ENCODE measurements around the gene KRTAP4-11.
"Not testable (repeated sequence)": the region's sequence is repeated elsewhere in the genome, so short reads cannot be mapped to it uniquely, and the experiment has no call there.

Gene KRTAP4-11

GRCh38 chr17:41149652-41149985 lies 31.4 kb upstream of the KRTAP4-11 start, which contains the start of gene KRTAP4-5:
KRTAP4-5 (minus strand) TSS chr17:41149825; CDS start chr17:41149767, 58 bp downstream.
- TF ChIP-seq, protein P1, sequence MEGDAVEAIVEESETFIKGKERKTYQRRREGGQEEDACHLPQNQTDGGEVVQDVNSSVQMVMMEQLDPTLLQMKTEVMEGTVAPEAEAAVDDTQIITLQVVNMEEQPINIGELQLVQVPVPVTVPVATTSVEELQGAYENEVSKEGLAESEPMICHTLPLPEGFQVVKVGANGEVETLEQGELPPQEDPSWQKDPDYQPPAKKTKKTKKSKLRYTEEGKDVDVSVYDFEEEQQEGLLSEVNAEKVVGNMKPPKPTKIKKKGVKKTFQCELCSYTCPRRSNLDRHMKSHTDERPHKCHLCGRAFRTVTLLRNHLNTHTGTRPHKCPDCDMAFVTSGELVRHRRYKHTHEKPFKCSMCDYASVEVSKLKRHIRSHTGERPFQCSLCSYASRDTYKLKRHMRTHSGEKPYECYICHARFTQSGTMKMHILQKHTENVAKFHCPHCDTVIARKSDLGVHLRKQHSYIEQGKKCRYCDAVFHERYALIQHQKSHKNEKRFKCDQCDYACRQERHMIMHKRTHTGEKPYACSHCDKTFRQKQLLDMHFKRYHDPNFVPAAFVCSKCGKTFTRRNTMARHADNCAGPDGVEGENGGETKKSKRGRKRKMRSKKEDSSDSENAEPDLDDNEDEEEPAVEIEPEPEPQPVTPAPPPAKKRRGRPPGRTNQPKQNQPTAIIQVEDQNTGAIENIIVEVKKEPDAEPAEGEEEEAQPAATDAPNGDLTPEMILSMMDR (IDR thresholded peaks at IDR 0.05; ENCODE audit: insufficient read depth, low read depth, low read length, missing control alignments), result no peak
- H3K4me3 ChIP-seq (ENCODE audit: low read length), result no peak within 1 kb of the TSS
- DNase-seq (ENCODE audit: low read depth), result no peak

DNA sequence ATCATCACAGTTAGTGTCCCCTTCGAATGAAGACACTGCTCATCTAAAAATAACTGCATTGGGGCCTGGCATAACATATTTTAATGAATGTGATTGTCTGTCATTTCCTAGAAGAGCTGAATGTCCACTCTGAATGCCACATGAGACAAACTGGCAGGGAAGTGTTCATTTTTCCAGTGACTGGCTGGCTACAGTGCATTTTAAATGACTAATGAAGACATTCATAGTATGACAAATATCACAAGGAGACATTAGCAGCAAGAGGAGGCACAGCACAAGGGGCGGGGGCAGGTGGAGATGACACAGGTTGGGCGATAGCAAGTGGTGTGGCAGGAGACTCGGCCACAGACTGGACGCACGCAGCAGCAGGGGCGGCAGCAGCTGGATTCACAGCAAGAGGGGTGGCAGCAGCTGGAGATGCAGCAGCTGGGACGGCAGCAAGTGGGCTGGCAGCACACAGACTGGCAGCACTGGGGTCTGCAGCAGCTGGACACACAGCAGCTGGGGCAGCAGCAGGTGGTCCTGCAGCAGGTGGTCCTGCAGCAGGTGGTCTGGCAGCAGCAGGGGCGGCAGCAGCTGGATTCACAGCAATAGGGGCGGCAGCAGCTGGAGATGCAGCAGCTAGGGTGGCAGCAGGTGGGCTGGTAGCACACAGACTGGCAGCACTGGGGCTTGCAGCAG lies 30.9 kb upstream of the KRTAP4-11 start:
- not testable (repeated sequence) for DNase-seq (ENCODE audit: low read depth)

GRCh38 chr17:41147531-41148204 lies 29.5 kb upstream of the KRTAP4-11 start:
- H3K4me3 ChIP-seq (ENCODE audit: low read length), result no peak overlapping the region
- TF ChIP-seq, protein P1 (IDR thresholded peaks at IDR 0.05; ENCODE audit: insufficient read depth, low read depth, low read length, missing control alignments), result no peak
- DNase-seq (ENCODE audit: low read depth), result no peak

More for the DNA sequence above, 30.9 kb upstream of the KRTAP4-11 start:
- not testable (repeated sequence) for H3K4me3 ChIP-seq (ENCODE audit: low read length)

DNA sequence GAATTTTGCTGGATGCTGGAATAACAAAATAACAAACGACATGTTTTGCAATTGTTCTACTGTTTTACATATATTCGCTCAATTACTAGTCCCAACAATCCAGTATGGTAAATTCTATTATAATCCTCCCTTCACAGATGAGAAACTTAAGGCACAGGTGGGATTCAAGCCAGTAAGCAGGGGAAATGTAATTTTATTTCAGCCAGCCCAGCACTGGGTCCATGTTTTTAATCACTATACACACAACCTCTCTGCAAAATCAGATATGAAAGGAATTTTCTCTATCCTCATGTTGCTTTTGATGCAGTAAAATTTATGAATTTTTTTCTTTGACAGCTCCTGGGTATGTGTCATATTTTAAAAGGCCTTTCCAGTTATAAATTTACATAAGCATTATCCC lies 27.1 kb upstream of the KRTAP4-11 start:
- no peak for DNase-seq (ENCODE audit: low read depth)
- no peak overlapping the region for H3K4me3 ChIP-seq (ENCODE audit: low read length)
- TF ChIP-seq, protein P1 (IDR thresholded peaks at IDR 0.05; ENCODE audit: insufficient read depth, low read depth, low read length, missing control alignments), result no peak

DNA sequence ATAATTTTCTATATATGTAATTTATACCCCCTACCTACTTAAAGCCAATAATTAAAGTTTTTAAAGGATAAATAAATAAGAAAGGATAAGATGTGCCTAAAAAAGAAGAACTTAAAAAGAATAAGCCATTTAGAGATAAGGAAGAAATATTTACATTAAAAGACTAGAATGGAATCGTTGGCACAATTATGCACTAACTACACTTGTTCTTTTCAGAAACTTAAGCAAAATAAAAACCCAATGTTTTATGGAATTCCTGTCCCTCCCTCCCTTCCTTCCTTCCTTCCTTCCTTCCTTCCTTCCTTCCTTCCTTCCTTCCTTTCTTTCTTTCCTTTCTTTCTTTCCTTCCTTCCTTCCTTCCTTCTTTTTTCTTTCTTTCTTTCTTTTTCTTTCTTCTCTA lies 26.7 kb upstream of the KRTAP4-11 start:
- no peak for DNase-seq (ENCODE audit: low read depth)
- no peak overlapping the region for H3K4me3 ChIP-seq (ENCODE audit: low read length)
- TF ChIP-seq, protein P1 (IDR thresholded peaks at IDR 0.05; ENCODE audit: insufficient read depth, low read depth, low read length, missing control alignments), result no peak

- TF ChIP-seq, protein P1 (IDR thresholded peaks at IDR 0.05; ENCODE audit: insufficient read depth, low read depth, low read length, missing control alignments), result no peak
- DNase-seq (ENCODE audit: low read depth), result no peak
- no peak overlapping the region for H3K4me3 ChIP-seq (ENCODE audit: low read length)
Measured at GRCh38 chr17:41141361-41141760, 23.2 kb upstream of the KRTAP4-11 start.

- DNase-seq (ENCODE audit: low read depth), result peak; percentile 96
- TF ChIP-seq, protein P1 (IDR thresholded peaks at IDR 0.05; ENCODE audit: insufficient read depth, low read depth, low read length, missing control alignments), result no peak
- no peak within 1 kb of the TSS for H3K4me3 ChIP-seq (ENCODE audit: low read length)
Measured at GRCh38 chr17:41140360-41141131, 22.4 kb upstream of the KRTAP4-11 start, which contains the start of gene KRTAP4-6. KRTAP4-6 (minus strand) TSS chr17:41140544; CDS start chr17:41140487, 57 bp downstream.

- not testable (repeated sequence) for H3K4me3 ChIP-seq (ENCODE audit: low read length); DNase-seq (ENCODE audit: low read depth)
Measured at GRCh38 chr17:41139865-41140264, 21.7 kb upstream of the KRTAP4-11 start.
